GM23338 (cell line): ENCODE measurements around the gene ZDHHC18. TPM values are rescaled to one million over a fixed set of nuclear protein-coding genes. Genes with fewer than 3 reads are reported as not detected.
"Not testable (repeated sequence)": the region's sequence is repeated elsewhere in the genome, so short reads cannot be mapped to it uniquely, and the experiment has no call there.

Experiments
- ATAC-seq: fragments of 200-7000 bp; cut with Tn5 transposase; 3 replicates; pipeline ENCODE4 v1.9.1; 2020
- DNase-seq: peaks from one replicate; pipeline ENCODE4 v3.0.0-alpha.2; 2015; ENCODE audit warnings: low spot score
- H2AFZ ChIP-seq: fragments of 200-600 bp; sonication (generic); 2 replicates; pipeline ENCODE4 v1.8.0; 2016; ENCODE audit warnings: antibody characterized with exemption, mild to moderate bottlenecking, moderate library complexity
- H3F3A ChIP-seq: fragments of 200-600 bp; sonication (generic); replicated peaks from 2 replicates; pipeline ENCODE4 v1.8.0; 2017; ENCODE audit warnings: antibody characterized with exemption, mixed run types, low read depth
- H3K27ac ChIP-seq: fragments of 200-600 bp; sonication (generic); 2 replicates; pipeline ENCODE4 v1.6.1; 2016; ENCODE audit warnings: low read depth
- H3K27me3 ChIP-seq: fragments of 200-600 bp; sonication (generic); 2 replicates; pipeline ENCODE4 v1.8.0; 2016; ENCODE audit warnings: mild to moderate bottlenecking, mixed run types, moderate library complexity; ENCODE audit not compliant: insufficient read depth
- H3K36me3 ChIP-seq: fragments of 200-600 bp; sonication (generic); 2 replicates; pipeline ENCODE4 v1.8.0; 2016; ENCODE audit warnings: mild to moderate bottlenecking; ENCODE audit not compliant: insufficient read depth
- H3K4me1 ChIP-seq: fragments of 200-600 bp; sonication (generic); 2 replicates; pipeline ENCODE4 v1.8.0; 2016; ENCODE audit warnings: mild to moderate bottlenecking, moderate library complexity; ENCODE audit not compliant: insufficient read depth
- H3K4me2 ChIP-seq: fragments of 200-600 bp; sonication (generic); 2 replicates; pipeline ENCODE4 v1.7.1; 2017; ENCODE audit warnings: mixed run types
- H3K4me3 ChIP-seq: fragments of 200-600 bp; sonication (generic); 2 replicates; pipeline ENCODE4 v1.6.1; 2016; ENCODE audit warnings: mixed run types
- H3K79me2 ChIP-seq: fragments of 200-600 bp; sonication (generic); replicated peaks from 2 replicates; pipeline ENCODE4 v1.8.0; 2017; ENCODE audit warnings: mild to moderate bottlenecking; ENCODE audit not compliant: insufficient read depth
- H3K9me2 ChIP-seq: fragments of 200-600 bp; sonication (generic); 2 replicates; pipeline ENCODE4 v1.8.0; 2017; ENCODE audit not compliant: insufficient read depth
- H4K20me1 ChIP-seq: fragments of 200-600 bp; sonication (generic); replicated peaks from 2 replicates; pipeline ENCODE4 v1.8.0; 2017; ENCODE audit warnings: mild to moderate bottlenecking; ENCODE audit not compliant: insufficient read depth
- H3K27ac Mint-ChIP-seq: 2 replicates; pipeline ENCODE4 v1.8.0; 2020; ENCODE audit warnings: inconsistent platforms, mild to moderate bottlenecking, moderate library complexity, mixed read lengths
- H3K27me3 Mint-ChIP-seq: 3 replicates; pipeline ENCODE4 v1.8.0; 2022; ENCODE audit warnings: low read depth, mild to moderate bottlenecking, moderate library complexity, mixed read lengths, inconsistent platforms; ENCODE audit not compliant: insufficient read depth, poor library complexity
- H3K36me3 Mint-ChIP-seq: 3 replicates; pipeline ENCODE4 v1.8.0; 2021; ENCODE audit warnings: low read depth, mild to moderate bottlenecking, inconsistent platforms, moderate library complexity, mixed read lengths
- H3K4me1 Mint-ChIP-seq: 3 replicates; pipeline ENCODE4 v1.8.0; 2020; ENCODE audit warnings: mild to moderate bottlenecking, inconsistent platforms, mixed read lengths
- H3K4me3 Mint-ChIP-seq: 3 replicates; pipeline ENCODE4 v1.8.0; 2021; ENCODE audit warnings: moderate library complexity, mild to moderate bottlenecking, inconsistent platforms, mixed read lengths
- H3K9me3 Mint-ChIP-seq: 3 replicates; pipeline ENCODE4 v1.8.0; 2020; ENCODE audit warnings: moderate library complexity, mild to moderate bottlenecking, inconsistent platforms, mixed read lengths
- CREB1 ChIP-seq: fragments of 250-450 bp; sonication (Bioruptor Pico); IDR thresholded peaks from 2 replicates; pipeline ENCODE4 v1.5.0; 2020; ENCODE audit warnings: low read depth, mild to moderate bottlenecking, moderate library complexity
- EZH2 ChIP-seq: fragments of 200-600 bp; sonication (generic); IDR thresholded peaks from one replicate; pipeline ENCODE4 v1.8.0; 2017; ENCODE audit warnings: antibody characterized with exemption, mild to moderate bottlenecking, low read depth; ENCODE audit not compliant: unreplicated experiment
- EZH2phosphoT487 ChIP-seq: fragments of 200-600 bp; sonication (generic); IDR thresholded peaks from one replicate; pipeline ENCODE4 v1.8.1; 2018; ENCODE audit warnings: antibody characterized with exemption; ENCODE audit not compliant: unreplicated experiment
- NANOG ChIP-seq: IDR thresholded peaks from 2 replicates; pipeline ENCODE4 v1.6.1; 2016; ENCODE audit warnings: antibody characterized with exemption, borderline replicate concordance
- POLR2AphosphoS5 ChIP-seq: IDR thresholded peaks from 2 replicates; pipeline ENCODE4 v1.6.1; 2016; ENCODE audit warnings: antibody characterized with exemption, low read depth
- ZNF114 ChIP-seq: fragments of 250-450 bp; sonication (Bioruptor Pico); IDR thresholded peaks from 2 replicates; pipeline ENCODE4 v1.5.0; 2020; ENCODE audit warnings: mild to moderate bottlenecking, moderate library complexity
- ZNF331 ChIP-seq: fragments of 250-450 bp; sonication (Bioruptor Pico); IDR thresholded peaks from 2 replicates; pipeline ENCODE4 v1.5.0; 2020; ENCODE audit warnings: low read depth, mild to moderate bottlenecking, moderate library complexity
- polyA plus RNA-seq: library from polyadenylated mRNA; unstranded; fragments of >200 nt; fragmentation: Nextera tagmentation; extraction: Ambion mirVana; gene quantifications from 2 replicates; pipeline ENCODE4 v1.2.1, GENCODE V29; 2016
- total RNA-seq: library from RNA; depleted of rRNA; stranded (reverse); fragments of >200 nt; shearing (Covaris generic); gene quantifications from 2 replicates; pipeline ENCODE4 v1.2.3, GENCODE V29; 2014
- TF ChIP-seq, protein P1 (sequence below), 2 experiments: fragments of 200-600 bp in 1 of 2; sonication (generic) in 1 of 2; conservative IDR thresholded peaks; 2 replicates each; pipeline versions ENCODE4 v1.5.1 to v1.6.1; 2016 to 2017; ENCODE audit warnings: antibody characterized with exemption in 2 of 2, low read depth in 2 of 2, mild to moderate bottlenecking in 2 of 2, moderate library complexity in 1 of 2

ZDHHC18 gene
- total and polyA plus RNA-seq, 2 experiments from 2014 or later = 6.3 to 26.8 TPM

- Mint-ChIP-seq H3K27ac (no peak overlapping the region), H3K9me3 (no peaks in the 10 kb centered on the region), H3K4me1 (peaks cover 20% of the 10 kb centered on the region), H3K36me3 (peaks cover 47% of the 10 kb centered on the region), H3K4me3 (no peak overlapping the region), H3K27me3 (peaks cover 8% of the 10 kb centered on the region)
- Histone ChIP-seq H3K36me3 (0 out of 2 replicates have a peak, but pooled peaks cover 6% of the 10 kb centered on the region), H3K27ac (no peak overlapping the region), H3K79me2 (peaks cover 4% of the 10 kb centered on the region; the same call in 1 of the 2 replicates), H3K4me3 (no peak overlapping the region), H2AFZ (no peak overlapping the region), H4K20me1 (peaks cover 5% of the 10 kb centered on the region), H3K9me2 (no peaks in the 10 kb centered on the region), H3K27me3 (peaks cover 2% of the 10 kb centered on the region; the same call in 1 of the 2 replicates), H3K4me1 (peaks cover 5% of the 10 kb centered on the region), H3F3A (0 out of 2 replicates have a peak, but pooled peaks cover 4% of the 10 kb centered on the region), H3K4me2 (no peak overlapping the region)
- ATAC-seq (no peak), DNase-seq (no peak)
- no peak for TF ChIP-seq EZH2phosphoT487
- no peak for TF ChIP-seq EZH2
- TF ChIP-seq ZNF114 (CRISPR knock-in tag) = no peak
- TF ChIP-seq NANOG = no peak
- no peak for TF ChIP-seq CREB1 (CRISPR knock-in tag)
- no peak for TF ChIP-seq POLR2AphosphoS5
- TF ChIP-seq, protein P1, sequence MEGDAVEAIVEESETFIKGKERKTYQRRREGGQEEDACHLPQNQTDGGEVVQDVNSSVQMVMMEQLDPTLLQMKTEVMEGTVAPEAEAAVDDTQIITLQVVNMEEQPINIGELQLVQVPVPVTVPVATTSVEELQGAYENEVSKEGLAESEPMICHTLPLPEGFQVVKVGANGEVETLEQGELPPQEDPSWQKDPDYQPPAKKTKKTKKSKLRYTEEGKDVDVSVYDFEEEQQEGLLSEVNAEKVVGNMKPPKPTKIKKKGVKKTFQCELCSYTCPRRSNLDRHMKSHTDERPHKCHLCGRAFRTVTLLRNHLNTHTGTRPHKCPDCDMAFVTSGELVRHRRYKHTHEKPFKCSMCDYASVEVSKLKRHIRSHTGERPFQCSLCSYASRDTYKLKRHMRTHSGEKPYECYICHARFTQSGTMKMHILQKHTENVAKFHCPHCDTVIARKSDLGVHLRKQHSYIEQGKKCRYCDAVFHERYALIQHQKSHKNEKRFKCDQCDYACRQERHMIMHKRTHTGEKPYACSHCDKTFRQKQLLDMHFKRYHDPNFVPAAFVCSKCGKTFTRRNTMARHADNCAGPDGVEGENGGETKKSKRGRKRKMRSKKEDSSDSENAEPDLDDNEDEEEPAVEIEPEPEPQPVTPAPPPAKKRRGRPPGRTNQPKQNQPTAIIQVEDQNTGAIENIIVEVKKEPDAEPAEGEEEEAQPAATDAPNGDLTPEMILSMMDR (conservative IDR thresholded peaks at IDR 0.05; ENCODE audit: low read depth in 2 of 2) = no peak
Observed at GRCh38 chr1:26832249-26832960, 5.9 kb downstream of the ZDHHC18 start.

GRCh38 chr1:26833432-26834405 lies 7.2 kb downstream of the ZDHHC18 start:
- no peak overlapping the region for H3K27ac ChIP-seq
- no peaks in the 10 kb centered on the region for H3K9me2 ChIP-seq
- H3K36me3 Mint-ChIP-seq = peaks cover 55% of the 10 kb centered on the region
- no peak overlapping the region for H3K4me3 ChIP-seq
- no peaks in the 10 kb centered on the region for H3K9me3 Mint-ChIP-seq
- no peak overlapping the region for H3K4me2 ChIP-seq
- H3K4me3 Mint-ChIP-seq = no peak overlapping the region; the same call in 2 of the 3 replicates
- no peak for DNase-seq
- peaks cover 5% of the 10 kb centered on the region for H4K20me1 ChIP-seq
- ATAC-seq = no peak
- H2AFZ ChIP-seq = no peak overlapping the region
- TF ChIP-seq ZNF114 (CRISPR knock-in tag) (no peak), ZNF331 (CRISPR knock-in tag) (no peak), POLR2AphosphoS5 (no peak)
- TF ChIP-seq, protein P1 (conservative IDR thresholded peaks at IDR 0.05; ENCODE audit: low read depth in 2 of 2) = no peak
- 0 out of 2 replicates have a peak, but pooled peaks cover 4% of the 10 kb centered on the region for H3F3A ChIP-seq
- H3K36me3 ChIP-seq = 0 out of 2 replicates have a peak, but pooled peaks cover 6% of the 10 kb centered on the region
- H3K4me1 Mint-ChIP-seq = peaks cover 11% of the 10 kb centered on the region
- no peaks in the 10 kb centered on the region for H3K4me1 ChIP-seq
- H3K79me2 ChIP-seq = peaks cover 4% of the 10 kb centered on the region; the same call in 1 of the 2 replicates
- no peak overlapping the region for H3K27ac Mint-ChIP-seq
- H3K27me3 ChIP-seq = no peaks in the 10 kb centered on the region
- peaks cover 6% of the 10 kb centered on the region for H3K27me3 Mint-ChIP-seq

DNA sequence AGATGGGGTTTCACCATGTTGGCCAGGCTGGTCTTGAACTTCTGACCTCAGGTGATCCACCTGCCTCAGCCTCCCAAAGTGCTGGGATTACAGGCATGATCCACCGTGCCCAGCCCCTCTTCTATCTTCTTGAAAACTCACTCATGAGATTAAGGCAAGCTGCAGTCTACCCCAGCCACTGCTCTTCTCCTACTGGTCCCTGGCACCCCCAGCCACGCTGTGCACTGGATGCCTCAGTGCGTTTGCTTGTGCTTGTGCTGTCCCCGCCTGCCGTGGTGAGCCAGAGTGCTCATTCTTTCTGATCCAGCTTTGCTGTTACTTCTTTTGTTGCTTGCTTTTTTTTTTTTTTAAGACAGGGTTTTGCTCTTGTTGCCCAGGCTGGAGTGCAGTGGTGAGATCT lies 11.2 kb downstream of the ZDHHC18 start:
- Histone ChIP-seq H3K36me3 (0 out of 2 replicates have a peak, but pooled peaks cover 11% of the 10 kb centered on the region), H4K20me1 (peaks cover 13% of the 10 kb centered on the region)
- not testable (repeated sequence) for H3K4me2 ChIP-seq, H3K4me3 Mint-ChIP-seq, H3F3A ChIP-seq, H3K4me3 ChIP-seq, H3K4me1 Mint-ChIP-seq, DNase-seq, H3K27me3 ChIP-seq, H2AFZ ChIP-seq, H3K27ac ChIP-seq, H3K27ac Mint-ChIP-seq, H3K4me1 ChIP-seq, H3K9me3 Mint-ChIP-seq, H3K27me3 Mint-ChIP-seq, ATAC-seq, H3K79me2 ChIP-seq, H3K9me2 ChIP-seq
- peaks cover 50% of the 10 kb centered on the region for H3K36me3 Mint-ChIP-seq
